Astrocyte (in vitro differentiated cells and primary cell): Measurements from ENCODE around the gene CYP4F2.

Experiments
- CTCF ChIP-seq: IDR thresholded peaks from 2 replicates; pipeline ENCODE4 v1.5.1; 2011; ENCODE audit warnings: low read depth, mild to moderate bottlenecking, inconsistent platforms, low read length, moderate library complexity; ENCODE audit not compliant: insufficient read depth
- EZH2 ChIP-seq: IDR thresholded peaks from 2 replicates; pipeline ENCODE4 v1.6.1; 2012; ENCODE audit warnings: mild to moderate bottlenecking, low read length, inconsistent platforms; ENCODE audit not compliant: insufficient read depth

- no peak for TF ChIP-seq CTCF
- TF ChIP-seq EZH2, result no peak
Measured at GRCh38 chr19:15913830-15914229, 16.0 kb upstream of the CYP4F2 start.
